ENCODE measurements around the gene CCL1. TPM values are rescaled to one million over a fixed set of nuclear protein-coding genes. Genes with fewer than 3 reads are reported as not detected.

CCL1 gene
- total RNA-seq: not detected in 2 replicates

GRCh38 chr17:34363183-34363661 lies at the start of gene CCL1:
Gene CCL1, minus strand, starts transcription at chr17:34363233. Its CDS starts 72 bp downstream, at chr17:34363161.

GRCh38 chr17:34356194-34356593 lies 6.8 kb downstream of the CCL1 start, which contains the start of gene CCL13:
Gene CCL13, plus strand, starts transcription at chr17:34356480. Its CDS starts 47 bp downstream, at chr17:34356527.

GRCh38 chr17:34319039-34319483 lies 44.0 kb downstream of the CCL1 start, which contains the start of gene CCL8:
Gene CCL8, plus strand, starts transcription at chr17:34319435. Its CDS starts 67 bp downstream, at chr17:34319502.

Other genes with a start within 250 kb of the CCL1 start
- 298 and 384 TPM in 2 replicates for gene CCL2, start 107.9 kb downstream of the CCL1 start, total RNA-seq
- 0.19 and 2.5 TPM in 2 replicates for gene CCL7, start 93.0 kb downstream of the CCL1 start, total RNA-seq
- 1.1 TPM in 1 of 2 replicates, not detected in the other for gene CCL11, start 77.5 kb downstream of the CCL1 start, total RNA-seq
- gene CCL8, start 43.8 kb downstream of the CCL1 start, total RNA-seq: 0.56 TPM in 1 of 2 replicates, not detected in the other
- 4.8 TPM in 1 of 2 replicates, not detected in the other for gene CCL13, start 6.8 kb downstream of the CCL1 start, total RNA-seq
- gene TMEM132E, start 216.3 kb upstream of the CCL1 start, total RNA-seq: under 0.01 TPM in 1 of 2 replicates, not detected in the other